Measurements from ENCODE around the gene SERPINE2.

Gene SERPINE2

GRCh38 chr2:223937535-223937934, 101.6 kb downstream of the SERPINE2 start:
- DNase-seq = no peak

GRCh38 chr2:223936862-223937326, 102.2 kb downstream of the SERPINE2 start:
- DNase-seq = no peak

- no peak for DNase-seq
These were observed 103.5 kb downstream of the SERPINE2 start for GRCh38 chr2:223935459-223936125.

GRCh38 chr2:223934870-223935269, 104.2 kb downstream of the SERPINE2 start:
- DNase-seq = no peak

GRCh38 chr2:223932816-223933800, 106.0 kb downstream of the SERPINE2 start:
- DNase-seq = no peak

GRCh38 chr2:223930103-223930976, 108.7 kb downstream of the SERPINE2 start:
- DNase-seq = peak; percentile 71

GRCh38 chr2:223929571-223930102, 109.4 kb downstream of the SERPINE2 start:
- peak; percentile 63 for DNase-seq

- no peak for DNase-seq
These were observed 110.7 kb downstream of the SERPINE2 start for GRCh38 chr2:223928113-223929006.

GRCh38 chr2:223925106-223925505, 114.0 kb downstream of the SERPINE2 start:
- no peak for DNase-seq
